Spleen (tissue), 11 donors: ENCODE measurements around the gene TLE1. TPM values are rescaled to one million over a fixed set of nuclear protein-coding genes. Genes with fewer than 3 reads are reported as not detected.

Source experiments
- DNase-seq: peaks from one replicate; pipeline ENCODE4 v3.0.0-alpha.2; 2020
- H3K27ac ChIP-seq, 8 donors: fragments of 200-600 bp; sonication (generic) in 7 of 8; 1 replicate in 4 of 8; 2 replicates in 4 of 8; pipeline versions ENCODE4 v1.5.0 to v1.8.0; 2016 to 2021; ENCODE audit warnings: inconsistent platforms in 4 of 8, mild to moderate bottlenecking in 4 of 8, moderate library complexity in 1 of 8
- H3K27me3 ChIP-seq, 7 donors: fragments of 200-600 bp; sonication (generic) in 6 of 7; replicated peaks in 1 of 7; 1 replicate in 4 of 7; 2 replicates in 3 of 7; pipeline versions ENCODE4 v1.5.0 to v1.8.0; 2016 to 2021; ENCODE audit warnings: inconsistent platforms in 3 of 7, mild to moderate bottlenecking in 1 of 7
- H3K36me3 ChIP-seq, 6 donors: fragments of 200-600 bp; sonication (generic) in 5 of 6; 1 replicate in 4 of 6; 2 replicates in 2 of 6; pipeline versions ENCODE4 v1.5.0 to v1.8.0; 2016 to 2021; ENCODE audit warnings: inconsistent platforms in 2 of 6
- H3K4me1 ChIP-seq, 6 donors: fragments of 200-600 bp; sonication (generic) in 5 of 6; 1 replicate in 3 of 6; 2 replicates in 3 of 6; pipeline versions ENCODE4 v1.5.0 to v1.8.0; 2016 to 2021; ENCODE audit warnings: inconsistent platforms in 3 of 6
- H3K4me3 ChIP-seq, 8 donors: fragments of 200-600 bp; sonication (generic) in 7 of 8; 1 replicate in 4 of 8; 2 replicates in 4 of 8; pipeline versions ENCODE4 v1.5.0 to v1.8.0; 2016 to 2021; ENCODE audit warnings: inconsistent platforms in 4 of 8, mild to moderate bottlenecking in 4 of 8, moderate library complexity in 2 of 8
- H3K9me3 ChIP-seq, 8 donors: fragments of 200-600 bp; sonication (generic) in 7 of 8; 1 replicate in 4 of 8; 2 replicates in 4 of 8; pipeline versions ENCODE4 v1.5.0 to v1.8.0; 2016 to 2021; ENCODE audit warnings: inconsistent platforms in 4 of 8
- POLR2A ChIP-seq, 3 donors: fragments of 450-650 bp; IDR thresholded peaks; one replicate each; pipeline ENCODE4 v1.5.1; 2017; ENCODE audit warnings: antibody characterized with exemption in 3 of 3, mild to moderate bottlenecking in 1 of 3
- POLR2AphosphoS5 ChIP-seq, 3 donors: sonication (generic); formaldehyde crosslinking; IDR thresholded peaks; one replicate each; pipeline ENCODE4 v1.5.1; 2017; ENCODE audit warnings: antibody characterized with exemption in 3 of 3
- WGBS, 5 donors: extraction: QIAGEN DNeasy Blood & Tissue Kit in 3 of 5; methylation state at CpG; one replicate each; pipeline versions ENCODE4 v1.1.5 to v1.1.7; 2013 to 2018; 5-methylcytosine and 5-hydroxymethylcytosine counted together
- intact Hi-C: fragments of 100-400 bp; cut with DNase I; formaldehyde crosslinking; loops from one replicate; pipeline ENCODE4 v1.15.0; 2023; ENCODE audit warnings: low total_unique reads
- polyA plus RNA-seq, 3 donors: library from polyadenylated mRNA; stranded (reverse); fragments of 200-250 nt; gene quantifications; one replicate each; pipeline ENCODE4 v1.2.1, GENCODE V29; 2013
- total RNA-seq, 7 donors: library from RNA; depleted of rRNA in 3 of 7; stranded (reverse); fragments of >200 nt in 3 of 7; fragmentation: NEBNext Ultra II Directional in 4 of 7; extraction: Animal tissue kit (Norgen Biotek cat#: 25700) in 4 of 7; gene quantifications; one replicate each; pipeline versions ENCODE4 v1.1.0 to v1.2.1, GENCODE V29; 2016 to 2021
- TF ChIP-seq, protein P1 (sequence below), 11 experiments: fragments of 200-600 bp in 7 of 11; fragments of 450-650 bp in 4 of 11; sonication (generic) in 4 of 11; IDR thresholded peaks in 8 of 11; conservative IDR thresholded peaks in 3 of 11; 1 replicate in 7 of 11; 2 replicates in 4 of 11; pipeline versions ENCODE4 v1.4.0 to v1.8.0; 2016 to 2021; ENCODE audit warnings: antibody characterized with exemption in 11 of 11, inconsistent platforms in 4 of 11, mild to moderate bottlenecking in 1 of 11
- donor health status: healthy with polysubstance abuse.
- donor health status: DM: no; HTN: no; CAD: no; lungs with moderate emphysema.
- donor health status: DM: no; HTN: no; CAD: no.
- donor health status: Bipolar disorder and iron deficiency.
- donor health status: healthy.
- donor health status: DM: no; HTN: no; CAD: no.
- donor health status: DM: yes; HTN: yes; CAD: no.

TLE1 gene
- total and polyA plus RNA-seq, 10 donors = 34.7 to 110 (median 60.2) TPM

DNA sequence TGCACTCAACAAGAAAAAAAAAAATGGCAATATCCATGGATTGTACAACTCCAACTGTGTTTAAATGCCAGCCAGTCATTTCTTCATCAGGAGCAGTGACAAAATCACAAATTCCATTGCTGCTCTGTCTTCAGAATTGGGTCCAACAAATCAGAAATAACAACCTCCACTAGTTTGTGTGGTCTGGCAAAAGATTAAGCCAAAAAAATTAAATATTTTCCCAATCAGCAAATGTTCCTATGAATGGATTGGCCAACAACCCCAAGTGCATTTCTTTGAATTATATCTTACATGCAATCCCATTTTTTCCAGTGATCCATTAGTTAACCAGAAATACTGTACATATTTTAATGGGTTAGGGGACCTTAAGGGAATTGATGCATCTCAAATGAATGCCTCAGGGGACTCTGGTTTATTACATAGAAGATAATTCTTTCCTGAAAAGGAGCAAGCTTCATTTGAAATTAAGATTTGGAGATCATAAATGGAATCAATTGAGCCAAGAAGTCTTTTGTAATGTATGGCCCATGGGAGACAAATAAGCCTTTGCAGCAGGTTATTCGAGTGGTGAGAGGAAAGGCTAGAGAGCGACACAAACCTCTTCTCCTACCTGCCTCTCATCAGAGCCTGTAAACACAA is 131.8 kb downstream of the TLE1 start:
- intact Hi-C loops = no loop called here
- 83 to 93% (median 88%) methylated on average over 2 of the region's 2 CpGs for WGBS, 5 donors
- H3K36me3 ChIP-seq = no peaks in the 10 kb centered on the region
- no peak for DNase-seq
- H3K27me3 ChIP-seq = no peaks in the 10 kb centered on the region
- TF ChIP-seq POLR2AphosphoS5 (IDR thresholded peaks at IDR 0.05) (no peak), POLR2A (IDR thresholded peaks at IDR 0.05) (no peak)
- TF ChIP-seq, protein P1, sequence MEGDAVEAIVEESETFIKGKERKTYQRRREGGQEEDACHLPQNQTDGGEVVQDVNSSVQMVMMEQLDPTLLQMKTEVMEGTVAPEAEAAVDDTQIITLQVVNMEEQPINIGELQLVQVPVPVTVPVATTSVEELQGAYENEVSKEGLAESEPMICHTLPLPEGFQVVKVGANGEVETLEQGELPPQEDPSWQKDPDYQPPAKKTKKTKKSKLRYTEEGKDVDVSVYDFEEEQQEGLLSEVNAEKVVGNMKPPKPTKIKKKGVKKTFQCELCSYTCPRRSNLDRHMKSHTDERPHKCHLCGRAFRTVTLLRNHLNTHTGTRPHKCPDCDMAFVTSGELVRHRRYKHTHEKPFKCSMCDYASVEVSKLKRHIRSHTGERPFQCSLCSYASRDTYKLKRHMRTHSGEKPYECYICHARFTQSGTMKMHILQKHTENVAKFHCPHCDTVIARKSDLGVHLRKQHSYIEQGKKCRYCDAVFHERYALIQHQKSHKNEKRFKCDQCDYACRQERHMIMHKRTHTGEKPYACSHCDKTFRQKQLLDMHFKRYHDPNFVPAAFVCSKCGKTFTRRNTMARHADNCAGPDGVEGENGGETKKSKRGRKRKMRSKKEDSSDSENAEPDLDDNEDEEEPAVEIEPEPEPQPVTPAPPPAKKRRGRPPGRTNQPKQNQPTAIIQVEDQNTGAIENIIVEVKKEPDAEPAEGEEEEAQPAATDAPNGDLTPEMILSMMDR (IDR thresholded peaks at IDR 0.05 in 8 of 11, conservative IDR thresholded peaks at IDR 0.05 in 3 of 11) = no peak
- no peaks in the 10 kb centered on the region for H3K9me3 ChIP-seq
- peaks cover 0 to 3% (median 0%) of the 10 kb centered on the region in 6 donors for H3K4me1 ChIP-seq
- no peak overlapping the region for H3K4me3 ChIP-seq
- H3K27ac ChIP-seq = no peak overlapping the region

DNA sequence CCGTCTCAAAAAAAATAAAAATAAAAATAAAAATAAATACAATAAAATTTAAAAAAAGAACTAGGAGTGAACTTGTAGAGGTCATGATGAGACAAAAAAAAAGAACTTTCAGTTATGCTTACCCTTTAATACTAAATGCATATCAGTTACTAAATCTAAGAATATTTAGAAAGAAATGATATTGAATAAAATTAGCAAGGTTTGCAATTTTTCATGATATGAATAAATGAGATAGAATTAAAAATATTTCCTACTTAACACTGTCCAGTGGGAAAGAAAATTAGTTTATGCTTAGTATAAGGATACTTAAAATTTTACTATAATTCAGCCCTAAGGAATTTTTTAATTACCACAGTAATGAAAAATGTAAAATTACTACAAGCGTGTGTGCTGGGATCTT is 132.4 kb downstream of the TLE1 start:
- TF ChIP-seq, protein P1 (IDR thresholded peaks at IDR 0.05 in 8 of 11, conservative IDR thresholded peaks at IDR 0.05 in 3 of 11) = no peak
- TF ChIP-seq POLR2A (IDR thresholded peaks at IDR 0.05) (no peak), POLR2AphosphoS5 (IDR thresholded peaks at IDR 0.05) (no peak)
- Histone ChIP-seq H3K9me3 (no peaks in the 10 kb centered on the region), H3K27me3 (no peaks in the 10 kb centered on the region), H3K4me1 (peaks cover 0 to 3% (median 0%) of the 10 kb centered on the region in 6 donors), H3K27ac (no peak overlapping the region), H3K36me3 (no peaks in the 10 kb centered on the region), H3K4me3 (no peak overlapping the region)
- WGBS, 5 donors = 94 to 100% (median 96%) methylated on average over 2 of the region's 2 CpGs
- intact Hi-C loops = no loop called here
- no peak for DNase-seq

- Histone ChIP-seq H3K4me3 (no peak overlapping the region), H3K9me3 (no peaks in the 10 kb centered on the region), H3K27ac (no peak overlapping the region), H3K4me1 (peaks cover 0 to 4% (median 0%) of the 10 kb centered on the region in 6 donors), H3K36me3 (no peaks in the 10 kb centered on the region), H3K27me3 (no peaks in the 10 kb centered on the region)
- no peak for TF ChIP-seq POLR2A (IDR thresholded peaks at IDR 0.05)
- intact Hi-C loops = no loop called here
- WGBS, 5 donors = 72 to 85% (median 76%) methylated on average over 4 of the region's 4 CpGs
- no peak for DNase-seq
These were observed 136.8 kb downstream of the TLE1 start for GRCh38 chr9:81552581-81552991.

- intact Hi-C loops = no loop called here
- no peak for DNase-seq
- H3K36me3 ChIP-seq = no peaks in the 10 kb centered on the region
- H3K4me1 ChIP-seq = peaks cover 0 to 4% (median 0%) of the 10 kb centered on the region in 6 donors
- H3K27ac ChIP-seq = no peak overlapping the region
- H3K27me3 ChIP-seq = no peaks in the 10 kb centered on the region
- no peak overlapping the region for H3K4me3 ChIP-seq
- WGBS, 5 donors = 55 to 83% (median 59%) methylated on average over 3 of the region's 3 CpGs
- no peak for TF ChIP-seq POLR2A (IDR thresholded peaks at IDR 0.05)
- TF ChIP-seq POLR2AphosphoS5 (IDR thresholded peaks at IDR 0.05) = no peak
- TF ChIP-seq, protein P1 (IDR thresholded peaks at IDR 0.05 in 8 of 11, conservative IDR thresholded peaks at IDR 0.05 in 3 of 11) = no peak
- no peaks in the 10 kb centered on the region for H3K9me3 ChIP-seq
These were observed 139.2 kb downstream of the TLE1 start for GRCh38 chr9:81550207-81550583.
